A673 (cell line): ENCODE results near the gene PRAC2. TPM values are rescaled to one million over a fixed set of nuclear protein-coding genes. Genes with fewer than 3 reads are reported as not detected.
"Not testable (repeated sequence)": the region's sequence is repeated elsewhere in the genome, so short reads cannot be mapped to it uniquely, and the experiment has no call there.

Experiments
- BruUV-seq: library from RNA; stranded (reverse); fragments of 400-500 nt; replicated peaks from 2 replicates; lab custom pipeline; 2021; lab: Mats Ljungman, UMichigan
- CTCF ChIA-PET: fragments of 300-600 bp; sonication (Branson Sonifier 250); formaldehyde crosslinking; loops from one replicate; lab custom pipeline; 2022; ENCODE audit warnings: antibody characterized with exemption; lab: Charles Lee
- POLR2A ChIA-PET: fragments of 300-600 bp; sonication (Branson Sonifier 250); formaldehyde crosslinking; loops from one replicate; lab custom pipeline; 2022; ENCODE audit warnings: antibody characterized with exemption; ENCODE audit not compliant: low non-redundant PET; lab: Charles Lee
- DNase-seq: peaks from one replicate; pipeline ENCODE4 v3.0.0-alpha.2; 2015; ENCODE audit warnings: low spot score
- H3K27ac ChIP-seq: fragments of 200-600 bp; sonication (generic); 2 replicates; pipeline ENCODE4 v1.5.1; 2016; ENCODE audit warnings: mixed run types, low read depth, mild to moderate bottlenecking, mixed read lengths, antibody characterized with exemption, low read length; ENCODE audit not compliant: poor library complexity, severe bottlenecking
- H3K27me3 ChIP-seq: fragments of 200-600 bp; sonication (generic); replicated peaks from 2 replicates; pipeline ENCODE4 v1.6.1; 2017; ENCODE audit warnings: mixed run types, low read depth, mild to moderate bottlenecking, mixed read lengths, antibody characterized with exemption, low read length; ENCODE audit not compliant: insufficient read depth, poor library complexity
- H3K36me3 ChIP-seq: fragments of 200-600 bp; sonication (generic); 2 replicates; pipeline ENCODE4 v1.6.1; 2016; ENCODE audit warnings: mixed run types, mild to moderate bottlenecking, mixed read lengths, antibody characterized with exemption, low read length; ENCODE audit not compliant: insufficient read depth, poor library complexity, severe bottlenecking
- H3K4me1 ChIP-seq: fragments of 200-600 bp; sonication (generic); 2 replicates; pipeline ENCODE4 v1.6.1; 2017; ENCODE audit warnings: mixed run types, mild to moderate bottlenecking, mixed read lengths, antibody characterized with exemption, low read length; ENCODE audit not compliant: insufficient read depth, poor library complexity, severe bottlenecking
- H3K4me3 ChIP-seq: fragments of 200-600 bp; sonication (generic); 2 replicates; pipeline ENCODE4 v1.5.1; 2016; ENCODE audit warnings: low read depth, mixed run types, mild to moderate bottlenecking, mixed read lengths, low read length; ENCODE audit not compliant: poor library complexity, severe bottlenecking
- H3K9me3 ChIP-seq: fragments of 200-600 bp; sonication (generic); 2 replicates; pipeline ENCODE4 v1.6.1; 2016; ENCODE audit warnings: mixed run types, low read depth, mild to moderate bottlenecking, mixed read lengths, antibody characterized with exemption, low read length; ENCODE audit not compliant: poor library complexity, severe bottlenecking
- EZH2 ChIP-seq: fragments of 200-600 bp; sonication (generic); IDR thresholded peaks from 2 replicates; pipeline ENCODE4 v1.6.1; 2017; ENCODE audit warnings: borderline replicate concordance, low read depth, mild to moderate bottlenecking, mixed read lengths, antibody characterized with exemption, low read length; ENCODE audit not compliant: poor library complexity, severe bottlenecking
- intact Hi-C: fragments of 100-400 bp; cut with micrococcal nuclease; formaldehyde crosslinking; loops from one replicate; pipeline ENCODE4 v1.10.0; 2022; ENCODE audit not compliant: unreplicated experiment
- total RNA-seq: library from RNA; stranded (reverse); gene quantifications from 2 replicates; pipeline ENCODE4 v1.2.3, GENCODE V29; 2021
- TF ChIP-seq, protein P1 (sequence below): fragments of 300-800, 200-600 bp; sonication (generic); conservative IDR thresholded peaks from 2 replicates; pipeline ENCODE4 v1.5.1; 2017; ENCODE audit warnings: low read depth, mild to moderate bottlenecking, antibody characterized with exemption, low read length, moderate library complexity, mixed read lengths

PRAC2 gene
- total RNA-seq, 1 experiment from 2014 or later = 25.5 TPM

DNA sequence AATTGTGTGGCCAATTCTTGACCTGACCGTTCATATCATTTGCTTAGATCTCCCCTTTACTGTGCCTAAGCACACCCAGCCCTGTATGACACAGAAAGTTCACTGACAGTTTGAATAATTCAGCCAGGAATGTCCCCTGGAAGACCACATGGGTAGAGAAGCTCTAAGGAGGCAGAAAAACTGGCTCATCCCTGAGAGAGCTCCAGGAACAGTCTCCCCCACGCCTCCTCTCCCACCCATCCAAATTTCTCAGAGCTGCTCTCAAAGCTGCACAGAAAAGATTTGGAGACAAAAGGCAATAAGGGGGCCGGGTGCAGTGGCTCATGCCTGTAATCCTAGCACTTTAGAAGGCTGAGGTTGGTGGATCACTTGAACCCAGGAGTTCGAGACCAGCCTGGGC is 11.9 kb upstream of the PRAC2 start:
- no peak for DNase-seq
- TF ChIP-seq, protein P1, sequence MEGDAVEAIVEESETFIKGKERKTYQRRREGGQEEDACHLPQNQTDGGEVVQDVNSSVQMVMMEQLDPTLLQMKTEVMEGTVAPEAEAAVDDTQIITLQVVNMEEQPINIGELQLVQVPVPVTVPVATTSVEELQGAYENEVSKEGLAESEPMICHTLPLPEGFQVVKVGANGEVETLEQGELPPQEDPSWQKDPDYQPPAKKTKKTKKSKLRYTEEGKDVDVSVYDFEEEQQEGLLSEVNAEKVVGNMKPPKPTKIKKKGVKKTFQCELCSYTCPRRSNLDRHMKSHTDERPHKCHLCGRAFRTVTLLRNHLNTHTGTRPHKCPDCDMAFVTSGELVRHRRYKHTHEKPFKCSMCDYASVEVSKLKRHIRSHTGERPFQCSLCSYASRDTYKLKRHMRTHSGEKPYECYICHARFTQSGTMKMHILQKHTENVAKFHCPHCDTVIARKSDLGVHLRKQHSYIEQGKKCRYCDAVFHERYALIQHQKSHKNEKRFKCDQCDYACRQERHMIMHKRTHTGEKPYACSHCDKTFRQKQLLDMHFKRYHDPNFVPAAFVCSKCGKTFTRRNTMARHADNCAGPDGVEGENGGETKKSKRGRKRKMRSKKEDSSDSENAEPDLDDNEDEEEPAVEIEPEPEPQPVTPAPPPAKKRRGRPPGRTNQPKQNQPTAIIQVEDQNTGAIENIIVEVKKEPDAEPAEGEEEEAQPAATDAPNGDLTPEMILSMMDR = no peak
- no peak for TF ChIP-seq EZH2
- peaks cover 15% of the 10 kb centered on the region for H3K4me1 ChIP-seq
- no peak overlapping the region for H3K27ac ChIP-seq
- no peak overlapping the region for H3K4me3 ChIP-seq
- no peaks in the 10 kb centered on the region for H3K36me3 ChIP-seq
- H3K27me3 ChIP-seq = no peaks in the 10 kb centered on the region
- POLR2A ChIA-PET = no interaction called here
- no peaks in the 10 kb centered on the region for H3K9me3 ChIP-seq
- intact Hi-C loops = loop anchor here (10.0 kb wide), 1 partner anchor 304 kb away; no protein-coding TSS in a partner anchor
- no TSS peak for BruUV-seq
- CTCF ChIA-PET = no interaction called here

DNA sequence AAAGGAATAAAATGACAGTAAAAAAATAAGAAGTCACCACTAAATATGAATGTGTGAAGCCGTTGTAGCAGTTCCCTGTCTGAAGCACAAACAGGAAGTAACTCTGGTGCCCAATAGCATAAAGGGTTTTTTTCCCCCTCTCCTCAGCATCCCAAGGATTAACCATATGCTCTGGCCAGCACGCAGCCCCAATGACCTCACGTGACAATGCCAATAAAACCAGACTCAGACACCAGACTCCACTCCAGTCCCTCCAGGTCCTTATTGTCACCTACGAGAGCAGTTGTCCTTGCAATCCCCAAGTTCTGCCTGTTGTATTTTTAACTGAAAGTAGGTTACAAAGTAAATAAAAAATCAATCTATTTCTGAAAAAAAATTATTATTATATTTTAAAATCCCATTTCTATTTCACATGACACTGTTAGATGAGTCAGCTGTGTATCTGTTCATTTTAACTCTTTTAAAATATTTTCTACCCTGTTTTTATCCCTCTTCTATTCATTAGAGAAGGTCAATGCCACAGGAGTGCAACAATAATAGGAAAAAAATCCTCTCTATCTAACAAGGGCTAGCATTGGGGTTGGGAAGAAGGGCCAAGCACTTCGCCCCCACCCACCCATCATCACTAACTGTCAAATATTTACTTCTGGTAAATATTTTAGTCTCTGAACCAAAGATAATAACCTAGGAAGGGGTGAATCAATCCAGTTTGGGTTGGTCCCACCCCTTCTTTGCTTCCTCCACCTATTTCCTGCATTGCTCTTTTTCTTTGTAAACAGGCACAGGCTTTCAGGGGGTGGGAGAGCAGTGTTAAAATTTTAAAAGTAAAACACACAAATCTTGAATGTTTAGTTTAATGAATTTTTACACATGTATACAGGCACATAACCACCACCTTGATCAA is 7.2 kb upstream of the PRAC2 start:
- TF ChIP-seq, protein P1 = no peak
- TF ChIP-seq EZH2 = no peak
- Histone ChIP-seq H3K4me3 (no peak overlapping the region), H3K4me1 (peaks cover 32% of the 10 kb centered on the region), H3K36me3 (no peaks in the 10 kb centered on the region), H3K27ac (peak overlapping the region; percentile 49), H3K27me3 (no peaks in the 10 kb centered on the region), H3K9me3 (no peaks in the 10 kb centered on the region)
- ChIA-PET POLR2A (no interaction called here), CTCF (no interaction called here)
- no TSS peak for BruUV-seq
- DNase-seq = no peak
- intact Hi-C loops = loop anchor here (10.0 kb wide), 1 partner anchor 299 kb away; no protein-coding TSS in a partner anchor

- ChIA-PET POLR2A (interaction anchor here (0.6 kb wide), 1 partner anchor 14 kb away, joined by 9 read pairs; no protein-coding TSS in a partner anchor), CTCF (interaction anchor here (0.6 kb wide), 1 partner anchor 163 kb away, joined by 3 read pairs; no protein-coding TSS in a partner anchor)
- not testable (repeated sequence) for DNase-seq, H3K27me3 ChIP-seq, H3K9me3 ChIP-seq, H3K36me3 ChIP-seq, BruUV-seq, H3K4me3 ChIP-seq
- H3K27ac ChIP-seq = peak overlapping the region; percentile 49
- peaks cover 32% of the 10 kb centered on the region for H3K4me1 ChIP-seq
- intact Hi-C loops = loop anchor here (10.0 kb wide), 1 partner anchor 298 kb away; no protein-coding TSS in a partner anchor
These were observed 6.4 kb upstream of the PRAC2 start for GRCh38 chr17:48716549-48716948.
